Measurements from ENCODE around the gene MAGI2.

MAGI2 gene

DNA sequence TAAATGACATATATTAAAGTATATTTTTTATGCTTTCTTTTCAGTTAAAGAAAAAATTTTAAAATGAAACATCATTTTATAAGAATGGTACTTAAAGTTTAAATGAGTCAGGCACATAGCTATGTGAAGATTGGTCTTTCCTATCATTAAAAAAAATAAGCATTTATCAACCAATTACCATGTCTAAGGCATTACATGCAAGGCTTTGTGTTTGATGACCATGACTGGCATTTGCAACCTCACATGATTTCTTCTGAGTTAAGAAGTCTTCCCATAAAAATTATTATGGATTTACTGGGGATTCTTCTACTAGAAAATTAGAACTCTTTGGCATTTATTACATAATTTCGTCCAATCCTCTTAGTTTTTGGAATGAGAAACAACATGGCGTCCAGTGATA, 776.1 kb downstream of the MAGI2 start:
- ATAC-seq, result no peak
- no peak for TF ChIP-seq ESRRG (CRISPR knock-in tag; IDR thresholded peaks at IDR 0.05)

DNA sequence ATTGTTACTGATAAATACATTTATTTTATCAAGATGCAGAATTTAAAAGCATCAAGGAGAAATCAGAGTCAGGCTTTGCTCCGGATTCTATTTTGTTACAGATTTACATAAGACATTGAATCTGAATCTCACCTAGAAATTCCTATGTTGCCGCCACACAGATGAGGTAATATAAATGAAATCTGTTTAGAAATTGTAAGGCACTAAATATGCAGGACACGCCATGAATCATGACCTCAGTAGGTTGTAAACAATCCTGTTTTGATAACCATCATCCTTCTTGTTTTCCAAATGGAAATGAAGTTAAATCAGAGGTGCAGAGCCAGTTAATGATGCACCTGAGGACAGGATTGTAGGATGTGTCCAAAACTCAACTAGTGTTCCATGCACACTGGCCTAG, 778.0 kb downstream of the MAGI2 start:
- TF ChIP-seq OSR1 (CRISPR knock-in tag; IDR thresholded peaks at IDR 0.05) (no peak), GLIS3 (CRISPR knock-in tag; IDR thresholded peaks at IDR 0.05) (no peak), ZNF8 (CRISPR knock-in tag; IDR thresholded peaks at IDR 0.05) (no peak), TOX (CRISPR knock-in tag; IDR thresholded peaks at IDR 0.05; ENCODE audit: borderline replicate concordance) (no peak), CREB5 (CRISPR knock-in tag; IDR thresholded peaks at IDR 0.05; ENCODE audit: low read depth) (no peak)
- ATAC-seq, result no peak

DNA sequence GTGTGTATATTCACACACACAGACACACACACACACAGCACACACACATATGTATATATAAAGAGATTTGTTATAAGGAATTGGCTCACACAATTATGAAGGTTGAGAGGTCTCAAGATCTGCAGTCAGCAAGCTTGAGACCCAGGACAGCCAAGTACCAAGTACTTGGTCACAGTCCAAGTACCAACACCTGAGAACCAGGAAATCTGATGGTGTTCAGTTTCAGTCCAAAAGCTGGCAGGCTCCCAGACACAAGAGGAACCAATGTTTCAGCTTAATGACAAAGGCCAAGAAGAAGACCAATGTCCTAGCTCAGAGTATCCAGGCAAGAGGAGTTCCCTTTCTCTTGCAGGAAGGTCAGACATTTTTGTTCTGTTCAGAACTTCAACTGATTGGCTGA, 780.2 kb downstream of the MAGI2 start:
- ATAC-seq, result no peak
- no peak for TF ChIP-seq ARNTL (CRISPR knock-in tag; IDR thresholded peaks at IDR 0.05; ENCODE audit: borderline replicate concordance, low read depth)
- TF ChIP-seq ISL1 (CRISPR knock-in tag; IDR thresholded peaks at IDR 0.05), result no peak
- TF ChIP-seq CSDC2 (CRISPR knock-in tag; IDR thresholded peaks at IDR 0.05), result no peak
- TF ChIP-seq, protein P1, sequence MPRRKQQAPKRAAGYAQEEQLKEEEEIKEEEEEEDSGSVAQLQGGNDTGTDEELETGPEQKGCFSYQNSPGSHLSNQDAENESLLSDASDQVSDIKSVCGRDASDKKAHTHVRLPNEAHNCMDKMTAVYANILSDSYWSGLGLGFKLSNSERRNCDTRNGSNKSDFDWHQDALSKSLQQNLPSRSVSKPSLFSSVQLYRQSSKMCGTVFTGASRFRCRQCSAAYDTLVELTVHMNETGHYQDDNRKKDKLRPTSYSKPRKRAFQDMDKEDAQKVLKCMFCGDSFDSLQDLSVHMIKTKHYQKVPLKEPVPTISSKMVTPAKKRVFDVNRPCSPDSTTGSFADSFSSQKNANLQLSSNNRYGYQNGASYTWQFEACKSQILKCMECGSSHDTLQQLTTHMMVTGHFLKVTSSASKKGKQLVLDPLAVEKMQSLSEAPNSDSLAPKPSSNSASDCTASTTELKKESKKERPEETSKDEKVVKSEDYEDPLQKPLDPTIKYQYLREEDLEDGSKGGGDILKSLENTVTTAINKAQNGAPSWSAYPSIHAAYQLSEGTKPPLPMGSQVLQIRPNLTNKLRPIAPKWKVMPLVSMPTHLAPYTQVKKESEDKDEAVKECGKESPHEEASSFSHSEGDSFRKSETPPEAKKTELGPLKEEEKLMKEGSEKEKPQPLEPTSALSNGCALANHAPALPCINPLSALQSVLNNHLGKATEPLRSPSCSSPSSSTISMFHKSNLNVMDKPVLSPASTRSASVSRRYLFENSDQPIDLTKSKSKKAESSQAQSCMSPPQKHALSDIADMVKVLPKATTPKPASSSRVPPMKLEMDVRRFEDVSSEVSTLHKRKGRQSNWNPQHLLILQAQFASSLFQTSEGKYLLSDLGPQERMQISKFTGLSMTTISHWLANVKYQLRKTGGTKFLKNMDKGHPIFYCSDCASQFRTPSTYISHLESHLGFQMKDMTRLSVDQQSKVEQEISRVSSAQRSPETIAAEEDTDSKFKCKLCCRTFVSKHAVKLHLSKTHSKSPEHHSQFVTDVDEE (CRISPR knock-in tag; IDR thresholded peaks at IDR 0.05), result no peak
- TF ChIP-seq TOX (CRISPR knock-in tag; IDR thresholded peaks at IDR 0.05; ENCODE audit: borderline replicate concordance), result no peak
- no peak for TF ChIP-seq OSR1 (CRISPR knock-in tag; IDR thresholded peaks at IDR 0.05)
- no peak for TF ChIP-seq PPARA (CRISPR knock-in tag; IDR thresholded peaks at IDR 0.05; ENCODE audit: borderline replicate concordance)

DNA sequence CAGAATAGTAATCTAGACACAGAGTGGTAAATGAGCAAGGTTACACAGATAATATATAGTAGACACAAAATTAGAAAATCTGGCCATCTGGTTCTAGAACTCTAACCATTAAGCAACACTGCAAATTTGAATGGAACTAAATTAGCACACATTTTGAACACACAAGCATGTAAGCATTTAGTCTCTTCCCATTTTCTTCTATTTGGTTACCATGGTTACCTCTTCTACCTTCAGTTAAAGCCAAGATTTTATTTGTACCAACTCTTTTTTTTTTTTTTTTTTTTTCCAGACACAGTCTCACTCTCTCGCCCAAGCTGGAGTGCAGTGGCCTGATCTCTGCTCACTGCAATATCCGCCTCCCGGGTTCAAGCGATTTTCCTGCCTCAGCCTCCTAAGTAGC, 790.5 kb downstream of the MAGI2 start:
- no peak for ATAC-seq
- TF ChIP-seq ZNF70 (CRISPR knock-in tag; IDR thresholded peaks at IDR 0.05) (no peak), OSR1 (CRISPR knock-in tag; IDR thresholded peaks at IDR 0.05) (no peak), CREB5 (CRISPR knock-in tag; IDR thresholded peaks at IDR 0.05; ENCODE audit: low read depth) (no peak), SNAI2 (CRISPR knock-in tag; IDR thresholded peaks at IDR 0.05) (no peak), BACH2 (CRISPR knock-in tag; IDR thresholded peaks at IDR 0.05; ENCODE audit: borderline replicate concordance) (no peak), TOX (CRISPR knock-in tag; IDR thresholded peaks at IDR 0.05; ENCODE audit: borderline replicate concordance) (no peak), ZNF565 (CRISPR knock-in tag; conservative IDR thresholded peaks at IDR 0.05; ENCODE audit: low read depth) (no peak), TCF4 (CRISPR knock-in tag; IDR thresholded peaks at IDR 0.05; ENCODE audit: borderline replicate concordance) (no peak), ZNF8 (CRISPR knock-in tag; IDR thresholded peaks at IDR 0.05) (no peak)
- TF ChIP-seq, protein P1 (CRISPR knock-in tag; IDR thresholded peaks at IDR 0.05), result no peak

DNA sequence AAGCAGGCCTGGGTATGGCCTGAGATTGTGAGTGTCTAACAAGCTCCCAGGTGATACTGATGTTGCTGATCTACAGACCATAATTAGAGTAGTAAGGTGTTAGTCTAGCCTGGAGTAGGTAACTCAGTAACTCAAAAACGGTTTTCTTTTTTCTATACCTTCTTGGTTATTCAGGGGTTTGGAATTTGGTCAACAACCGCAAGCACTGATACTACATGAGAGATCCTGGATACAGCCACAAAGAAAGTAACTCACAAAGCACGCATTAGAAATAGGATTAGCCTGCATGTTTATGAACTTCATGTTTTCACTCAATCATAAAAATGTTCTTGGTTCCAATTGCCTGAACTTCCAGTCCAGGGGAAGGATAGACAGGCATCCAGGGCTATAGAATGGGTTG, 803.5 kb downstream of the MAGI2 start:
- ATAC-seq, result no peak
- TF ChIP-seq CSRNP3 (CRISPR knock-in tag; IDR thresholded peaks at IDR 0.05) (no peak), BACH2 (CRISPR knock-in tag; IDR thresholded peaks at IDR 0.05; ENCODE audit: borderline replicate concordance) (no peak), PATZ1 (CRISPR knock-in tag; IDR thresholded peaks at IDR 0.05; ENCODE audit: borderline replicate concordance) (no peak), GLIS3 (CRISPR knock-in tag; IDR thresholded peaks at IDR 0.05) (no peak), ZNF70 (CRISPR knock-in tag; IDR thresholded peaks at IDR 0.05) (no peak), OSR1 (CRISPR knock-in tag; IDR thresholded peaks at IDR 0.05) (no peak), SNAI2 (CRISPR knock-in tag; IDR thresholded peaks at IDR 0.05) (no peak), ARNTL (CRISPR knock-in tag; IDR thresholded peaks at IDR 0.05; ENCODE audit: borderline replicate concordance, low read depth) (no peak), ISL1 (CRISPR knock-in tag; IDR thresholded peaks at IDR 0.05) (no peak)
- TF ChIP-seq, protein P1 (CRISPR knock-in tag; IDR thresholded peaks at IDR 0.05), result no peak

Measured in SK-N-SH treated with all-trans-retinoic acid at 6 μM for 48 hours (cell line).